ENCODE measurements around the gene PLD3. TPM values are rescaled to one million over a fixed set of nuclear protein-coding genes. Genes with fewer than 3 reads are reported as not detected.

Gene PLD3
- total and polyA plus RNA-seq, 2 donors (not counting 3 experiments of a cell fraction or from before 2014, with no cell fraction given), result 166 to 479 TPM

DNA sequence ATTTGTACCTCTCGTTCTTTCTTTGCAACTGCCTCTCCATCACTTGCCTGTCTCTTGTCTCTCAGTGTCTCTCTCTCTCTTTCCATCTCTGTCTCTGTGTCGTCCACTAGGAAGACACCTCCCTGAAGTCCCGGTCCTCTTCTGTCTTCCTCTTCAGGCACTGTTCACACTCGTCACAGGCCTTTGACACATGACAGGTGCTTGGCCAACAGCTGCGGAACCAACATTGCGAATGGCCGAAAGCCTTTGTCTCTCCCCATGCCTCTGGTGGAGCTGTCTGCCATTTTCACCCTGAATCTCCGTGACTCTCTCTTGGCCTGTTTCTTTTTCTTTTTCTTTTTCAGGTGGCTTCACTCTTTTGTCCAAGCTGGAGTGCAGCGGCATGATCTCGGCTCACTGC, 38.7 kb downstream of the PLD3 start:
- Histone ChIP-seq H3K79me2 (ENCODE audit: control insufficient read depth, insufficient read depth, low read length) (no peaks in the 10 kb centered on the region), H3K4me3 (replicated peaks in 1 of 3; ENCODE audit: insufficient read depth in 1 of 3, low read depth in 1 of 3, low read length in 3 of 3) (no peak overlapping the region), H4K20me1 (replicated peaks; ENCODE audit: control insufficient read depth, extremely low read depth, insufficient read depth, low read length) (no peaks in the 10 kb centered on the region), H3K27me3 (ENCODE audit: control insufficient read depth in 2 of 2, insufficient read depth in 2 of 2, low read length in 2 of 2) (no peaks in the 10 kb centered on the region), H2AFZ (ENCODE audit: low read depth, low read length) (no peak overlapping the region), H3K36me3 (ENCODE audit: control insufficient read depth in 2 of 2, extremely low read depth in 1 of 2, insufficient read depth in 2 of 2, low read length in 2 of 2) (no peaks in the 10 kb centered on the region), H3K4me2 (ENCODE audit: insufficient read depth, low read length) (no peak overlapping the region), H3K9ac (replicated peaks; ENCODE audit: extremely low read depth, insufficient read depth, low read length) (no peak overlapping the region), H3K27ac (ENCODE audit: insufficient read depth, low read depth, low read length) (no peak overlapping the region), H3K9me1 (replicated peaks; ENCODE audit: control insufficient read depth, extremely low read depth, insufficient read depth, low read length) (no peaks in the 10 kb centered on the region), H3K4me1 (ENCODE audit: control insufficient read depth, extremely low read depth, insufficient read depth, low read length) (no peaks in the 10 kb centered on the region), H3K9me3 (replicated peaks; ENCODE audit: control insufficient read depth, insufficient read depth, low read length) (no peaks in the 10 kb centered on the region)
- ChIA-PET CTCF (interaction anchor here (1.0 to 1.3 kb wide), 2 partner anchors 34 to 82 kb away, joined by 3 to 4 read pairs; no protein-coding TSS in a partner anchor), POLR2A (no interaction called here)
- dilution Hi-C loops (cut with MboI; ENCODE audit: extremely low pct_ligation_motif_present, low sequenced_read_pairs), result no loop called here
- no peak for DNase-seq (ENCODE audit: low read depth, low spot score)
- FAIRE-seq, result no peak
- BruUV-seq (replicated peaks), result no TSS peak
- intact Hi-C loops (cut with micrococcal nuclease), result no loop called here
- TF ChIP-seq MYC (IDR thresholded peaks at IDR 0.05; ENCODE audit: low read depth, low read length), result no peak
- TF ChIP-seq JUN (IDR thresholded peaks at IDR 0.05; ENCODE audit: borderline replicate concordance, insufficient read depth, insufficient read length, low read depth), result no peak
- no peak for TF ChIP-seq POLR2A (IDR thresholded peaks at IDR 0.05; ENCODE audit: low read depth, low read length)
- TF ChIP-seq, protein P1, sequence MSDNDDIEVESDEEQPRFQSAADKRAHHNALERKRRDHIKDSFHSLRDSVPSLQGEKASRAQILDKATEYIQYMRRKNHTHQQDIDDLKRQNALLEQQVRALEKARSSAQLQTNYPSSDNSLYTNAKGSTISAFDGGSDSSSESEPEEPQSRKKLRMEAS (IDR thresholded peaks at IDR 0.05; ENCODE audit: insufficient read depth, insufficient read length), result no peak
- no peak for TF ChIP-seq POLR2AphosphoS5 (IDR thresholded peaks at IDR 0.05; ENCODE audit: insufficient read depth, low read depth, low read length)
- TF ChIP-seq FOS (IDR thresholded peaks at IDR 0.05; ENCODE audit: borderline replicate concordance, insufficient read depth, low read length), result no peak

DNA sequence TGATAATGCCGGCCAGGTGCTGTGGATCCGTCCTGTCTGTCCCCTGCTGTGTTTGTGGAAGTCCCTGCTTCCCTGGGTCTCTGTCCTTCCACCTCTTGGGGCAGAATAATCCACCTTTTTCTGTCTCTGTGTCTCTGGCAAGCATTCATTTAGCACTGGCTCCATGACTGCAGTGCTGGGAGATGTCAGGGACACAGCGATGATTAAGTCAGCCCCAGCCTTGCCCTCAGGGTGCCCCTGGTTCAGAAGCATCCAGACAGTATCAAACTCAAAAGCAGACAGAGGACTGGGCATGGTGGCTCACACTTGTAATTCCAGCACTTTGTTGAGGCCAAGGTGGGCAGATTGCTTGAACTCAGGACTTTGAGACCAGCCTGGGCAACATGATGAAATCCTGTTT, 40.0 kb downstream of the PLD3 start:
- no peaks in the 10 kb centered on the region for H3K9me1 ChIP-seq (replicated peaks; ENCODE audit: control insufficient read depth, extremely low read depth, insufficient read depth, low read length)
- no peak overlapping the region for H3K4me2 ChIP-seq (ENCODE audit: insufficient read depth, low read length)
- dilution Hi-C loops (cut with MboI; ENCODE audit: extremely low pct_ligation_motif_present, low sequenced_read_pairs) (no loop called here), intact Hi-C loops (cut with micrococcal nuclease) (no loop called here)
- H2AFZ ChIP-seq (ENCODE audit: low read depth, low read length), result no peak overlapping the region
- DNase-seq (ENCODE audit: low read depth, low spot score), result no peak
- H3K79me2 ChIP-seq (ENCODE audit: control insufficient read depth, insufficient read depth, low read length), result no peaks in the 10 kb centered on the region
- H3K27ac ChIP-seq (ENCODE audit: insufficient read depth, low read depth, low read length), result no peak overlapping the region
- FAIRE-seq, result no peak
- H3K9me3 ChIP-seq (replicated peaks; ENCODE audit: control insufficient read depth, insufficient read depth, low read length), result no peaks in the 10 kb centered on the region
- no peaks in the 10 kb centered on the region for H3K4me1 ChIP-seq (ENCODE audit: control insufficient read depth, extremely low read depth, insufficient read depth, low read length)
- H3K36me3 ChIP-seq (ENCODE audit: control insufficient read depth in 2 of 2, extremely low read depth in 1 of 2, insufficient read depth in 2 of 2, low read length in 2 of 2), result no peaks in the 10 kb centered on the region
- H3K4me3 ChIP-seq (replicated peaks in 1 of 3; ENCODE audit: insufficient read depth in 1 of 3, low read depth in 1 of 3, low read length in 3 of 3), result no peak overlapping the region
- H3K9ac ChIP-seq (replicated peaks; ENCODE audit: extremely low read depth, insufficient read depth, low read length), result no peak overlapping the region
- ChIA-PET POLR2A (no interaction called here), CTCF (interaction anchor here (1.0 to 1.3 kb wide), 2 partner anchors 32 to 83 kb away, joined by 3 to 4 read pairs; no protein-coding TSS in a partner anchor)
- TF ChIP-seq POLR2AphosphoS5 (IDR thresholded peaks at IDR 0.05; ENCODE audit: insufficient read depth, low read depth, low read length) (no peak), MYC (IDR thresholded peaks at IDR 0.05; ENCODE audit: low read depth, low read length) (no peak), GATA2 (IDR thresholded peaks at IDR 0.05; ENCODE audit: insufficient read depth, insufficient read length, low read depth, low read length) (no peak), FOS (IDR thresholded peaks at IDR 0.05; ENCODE audit: borderline replicate concordance, insufficient read depth, low read length) (no peak), EZH2 (IDR thresholded peaks at IDR 0.05; ENCODE audit: borderline replicate concordance, low read depth, low read length, severe bottlenecking) (no peak), POLR2A (IDR thresholded peaks at IDR 0.05; ENCODE audit: low read depth, low read length) (no peak), JUN (IDR thresholded peaks at IDR 0.05; ENCODE audit: borderline replicate concordance, insufficient read depth, insufficient read length, low read depth) (no peak)
- TF ChIP-seq, protein P2, sequence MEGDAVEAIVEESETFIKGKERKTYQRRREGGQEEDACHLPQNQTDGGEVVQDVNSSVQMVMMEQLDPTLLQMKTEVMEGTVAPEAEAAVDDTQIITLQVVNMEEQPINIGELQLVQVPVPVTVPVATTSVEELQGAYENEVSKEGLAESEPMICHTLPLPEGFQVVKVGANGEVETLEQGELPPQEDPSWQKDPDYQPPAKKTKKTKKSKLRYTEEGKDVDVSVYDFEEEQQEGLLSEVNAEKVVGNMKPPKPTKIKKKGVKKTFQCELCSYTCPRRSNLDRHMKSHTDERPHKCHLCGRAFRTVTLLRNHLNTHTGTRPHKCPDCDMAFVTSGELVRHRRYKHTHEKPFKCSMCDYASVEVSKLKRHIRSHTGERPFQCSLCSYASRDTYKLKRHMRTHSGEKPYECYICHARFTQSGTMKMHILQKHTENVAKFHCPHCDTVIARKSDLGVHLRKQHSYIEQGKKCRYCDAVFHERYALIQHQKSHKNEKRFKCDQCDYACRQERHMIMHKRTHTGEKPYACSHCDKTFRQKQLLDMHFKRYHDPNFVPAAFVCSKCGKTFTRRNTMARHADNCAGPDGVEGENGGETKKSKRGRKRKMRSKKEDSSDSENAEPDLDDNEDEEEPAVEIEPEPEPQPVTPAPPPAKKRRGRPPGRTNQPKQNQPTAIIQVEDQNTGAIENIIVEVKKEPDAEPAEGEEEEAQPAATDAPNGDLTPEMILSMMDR (IDR thresholded peaks at IDR 0.05; ENCODE audit: extremely low read depth in 1 of 2, insufficient read depth in 1 of 2, low read depth in 1 of 2, low read length in 2 of 2), result no peak
- TF ChIP-seq, protein P1 (IDR thresholded peaks at IDR 0.05; ENCODE audit: insufficient read depth, insufficient read length), result no peak
- no TSS peak for BruUV-seq (replicated peaks)
- no peaks in the 10 kb centered on the region for H3K27me3 ChIP-seq (ENCODE audit: control insufficient read depth in 2 of 2, insufficient read depth in 2 of 2, low read length in 2 of 2)
- H4K20me1 ChIP-seq (replicated peaks; ENCODE audit: control insufficient read depth, extremely low read depth, insufficient read depth, low read length), result no peaks in the 10 kb centered on the region

Data from endothelial cell of umbilical vein (primary cell).